ENCODE data around the gene AGPAT3. TPM values are rescaled to one million over a fixed set of nuclear protein-coding genes. Genes with fewer than 3 reads are reported as not detected.

The AGPAT3 gene
- total and polyA plus RNA-seq, 2 donors (not counting 1 experiment from before 2014, with no cell fraction given), result 29.4 to 44.9 TPM

DNA sequence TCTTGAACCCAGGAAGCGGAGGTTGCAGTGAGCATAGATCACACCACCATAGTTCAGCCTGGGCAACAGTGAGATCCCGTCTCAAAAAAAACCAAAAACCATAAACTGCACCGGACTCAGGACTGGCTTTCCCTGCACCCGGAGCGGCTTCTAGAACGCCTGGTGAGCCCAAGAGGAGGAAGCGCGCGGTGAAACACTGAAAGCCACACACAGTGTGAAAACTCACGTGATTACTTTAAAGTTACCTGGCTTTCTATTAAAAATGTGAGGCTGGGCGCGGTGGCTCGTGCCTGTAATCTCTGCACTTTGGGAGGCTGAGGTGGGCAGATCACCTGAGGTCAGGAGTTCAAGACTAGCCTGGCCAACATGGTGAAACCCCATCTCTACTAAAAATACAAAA lies 140.0 kb downstream of the AGPAT3 start:
- Histone ChIP-seq H2AFZ (ENCODE audit: low read length) (no peak overlapping the region), H3K27ac (ENCODE audit: insufficient read depth, low read length) (no peak overlapping the region)

DNA sequence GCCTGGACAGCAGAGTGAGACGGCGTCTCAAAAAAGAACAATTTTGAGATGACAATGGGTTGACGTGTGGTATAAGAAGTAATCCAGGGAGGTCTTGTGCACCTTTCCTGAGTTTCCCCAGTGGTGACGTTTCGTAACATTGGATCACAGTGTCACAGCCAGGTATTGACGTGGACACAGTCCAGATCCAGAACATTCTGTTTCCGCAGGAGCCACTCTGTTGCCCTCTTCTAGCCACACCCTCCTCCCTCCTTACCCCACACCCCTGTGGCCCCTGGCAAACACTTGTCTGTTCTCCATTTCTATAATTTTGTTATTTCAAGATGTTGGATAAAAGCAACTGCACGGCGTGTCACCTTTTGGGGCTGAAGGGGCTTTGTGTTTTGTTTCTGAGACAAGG lies 140.6 kb downstream of the AGPAT3 start:
- H3K9ac ChIP-seq (ENCODE audit: insufficient read depth, low read length), result peak overlapping the region; percentile 13
- H2AFZ ChIP-seq (ENCODE audit: low read length), result no peak overlapping the region
- no peaks in the 10 kb centered on the region for H3K36me3 ChIP-seq (ENCODE audit: control insufficient read depth, insufficient read depth, low read length)
- DNase-seq (ENCODE audit: low read depth in 2 of 2), result no peak
- peaks cover 9% of the 10 kb centered on the region for H3K4me1 ChIP-seq (ENCODE audit: control insufficient read depth, extremely low read depth, insufficient read depth, low read length)
- H3K79me2 ChIP-seq (ENCODE audit: control insufficient read depth, insufficient read depth, low read length), result no peaks in the 10 kb centered on the region
- H3K27me3 ChIP-seq (ENCODE audit: control insufficient read depth, insufficient read depth, low read length), result no peaks in the 10 kb centered on the region
- TF ChIP-seq, protein P1, sequence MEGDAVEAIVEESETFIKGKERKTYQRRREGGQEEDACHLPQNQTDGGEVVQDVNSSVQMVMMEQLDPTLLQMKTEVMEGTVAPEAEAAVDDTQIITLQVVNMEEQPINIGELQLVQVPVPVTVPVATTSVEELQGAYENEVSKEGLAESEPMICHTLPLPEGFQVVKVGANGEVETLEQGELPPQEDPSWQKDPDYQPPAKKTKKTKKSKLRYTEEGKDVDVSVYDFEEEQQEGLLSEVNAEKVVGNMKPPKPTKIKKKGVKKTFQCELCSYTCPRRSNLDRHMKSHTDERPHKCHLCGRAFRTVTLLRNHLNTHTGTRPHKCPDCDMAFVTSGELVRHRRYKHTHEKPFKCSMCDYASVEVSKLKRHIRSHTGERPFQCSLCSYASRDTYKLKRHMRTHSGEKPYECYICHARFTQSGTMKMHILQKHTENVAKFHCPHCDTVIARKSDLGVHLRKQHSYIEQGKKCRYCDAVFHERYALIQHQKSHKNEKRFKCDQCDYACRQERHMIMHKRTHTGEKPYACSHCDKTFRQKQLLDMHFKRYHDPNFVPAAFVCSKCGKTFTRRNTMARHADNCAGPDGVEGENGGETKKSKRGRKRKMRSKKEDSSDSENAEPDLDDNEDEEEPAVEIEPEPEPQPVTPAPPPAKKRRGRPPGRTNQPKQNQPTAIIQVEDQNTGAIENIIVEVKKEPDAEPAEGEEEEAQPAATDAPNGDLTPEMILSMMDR (conservative IDR thresholded peaks at IDR 0.05 in 1 of 2, IDR thresholded peaks at IDR 0.05 in 1 of 2; ENCODE audit: low read depth in 1 of 2, low read length in 2 of 2), result no peak
- TF ChIP-seq EZH2 (IDR thresholded peaks at IDR 0.05; ENCODE audit: low read length, missing control alignments), result no peak
- H4K20me1 ChIP-seq (ENCODE audit: control insufficient read depth, extremely low read depth, insufficient read depth, low read length), result no peaks in the 10 kb centered on the region
- H3K27ac ChIP-seq (ENCODE audit: insufficient read depth, low read length), result peak overlapping the region; percentile 33
- no peak overlapping the region for H3K4me3 ChIP-seq (replicated peaks in 1 of 4; ENCODE audit: control extremely low read depth in 1 of 4, insufficient read depth in 1 of 4, low read depth in 3 of 4, low read length in 4 of 4)
- no peaks in the 10 kb centered on the region for H3K9me3 ChIP-seq (ENCODE audit: control insufficient read depth, insufficient read depth, low read depth, low read length)
- H3K4me2 ChIP-seq (ENCODE audit: extremely low read depth, insufficient read depth, low read length), result no peak overlapping the region

More for the DNA sequence above, 140.0 kb downstream of the AGPAT3 start:
- Histone ChIP-seq H3K9me3 (ENCODE audit: control insufficient read depth, insufficient read depth, low read depth, low read length) (no peaks in the 10 kb centered on the region), H4K20me1 (ENCODE audit: control insufficient read depth, extremely low read depth, insufficient read depth, low read length) (no peaks in the 10 kb centered on the region), H3K4me3 (replicated peaks in 1 of 4; ENCODE audit: control extremely low read depth in 1 of 4, insufficient read depth in 1 of 4, low read depth in 3 of 4, low read length in 4 of 4) (no peak overlapping the region), H3K4me2 (ENCODE audit: extremely low read depth, insufficient read depth, low read length) (no peak overlapping the region), H3K9ac (ENCODE audit: insufficient read depth, low read length) (no peak overlapping the region), H3K4me1 (ENCODE audit: control insufficient read depth, extremely low read depth, insufficient read depth, low read length) (peaks cover 9% of the 10 kb centered on the region), H3K27me3 (ENCODE audit: control insufficient read depth, insufficient read depth, low read length) (no peaks in the 10 kb centered on the region), H3K36me3 (ENCODE audit: control insufficient read depth, insufficient read depth, low read length) (no peaks in the 10 kb centered on the region), H3K79me2 (ENCODE audit: control insufficient read depth, insufficient read depth, low read length) (no peaks in the 10 kb centered on the region)
- TF ChIP-seq, protein P1 (conservative IDR thresholded peaks at IDR 0.05 in 1 of 2, IDR thresholded peaks at IDR 0.05 in 1 of 2; ENCODE audit: low read depth in 1 of 2, low read length in 2 of 2), result no peak
- no peak for TF ChIP-seq EZH2 (IDR thresholded peaks at IDR 0.05; ENCODE audit: low read length, missing control alignments)
- no peak for DNase-seq (ENCODE audit: low read depth in 2 of 2)

DNA sequence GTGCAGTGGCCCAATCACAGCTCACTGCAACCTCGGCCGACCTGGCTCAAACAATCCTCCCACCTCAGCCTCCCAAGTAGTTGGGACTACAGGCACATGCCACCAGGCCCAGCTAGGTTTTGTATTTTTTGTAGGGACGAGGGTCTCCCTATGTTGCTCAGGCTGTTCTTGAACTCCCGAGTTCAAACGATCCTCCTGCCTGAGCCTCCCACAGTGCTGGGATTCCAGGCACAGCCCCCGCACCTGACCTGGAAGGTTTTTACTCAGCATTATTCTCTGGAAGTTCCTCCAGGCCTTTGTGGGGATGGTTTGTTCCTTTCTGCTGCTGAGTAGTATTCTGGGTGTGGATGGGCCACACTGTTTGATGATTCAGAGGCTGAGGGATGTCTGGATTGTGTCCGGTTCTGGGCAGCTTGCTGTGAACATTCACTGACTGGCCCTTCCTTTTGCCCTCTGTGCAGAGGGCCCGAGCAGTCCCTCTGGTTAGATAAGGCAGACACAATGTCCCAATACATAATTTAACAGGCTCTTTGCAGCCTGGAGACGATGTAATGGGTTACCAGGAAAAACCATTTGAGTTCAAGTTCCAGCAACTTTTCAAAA lies 141.1 kb downstream of the AGPAT3 start:
- Histone ChIP-seq H2AFZ (ENCODE audit: low read length) (peak overlapping the region; percentile 21), H4K20me1 (ENCODE audit: control insufficient read depth, extremely low read depth, insufficient read depth, low read length) (no peaks in the 10 kb centered on the region), H3K4me1 (ENCODE audit: control insufficient read depth, extremely low read depth, insufficient read depth, low read length) (peaks cover 9% of the 10 kb centered on the region), H3K9me3 (ENCODE audit: control insufficient read depth, insufficient read depth, low read depth, low read length) (no peaks in the 10 kb centered on the region), H3K9ac (ENCODE audit: insufficient read depth, low read length) (peak overlapping the region; percentile 13), H3K4me2 (ENCODE audit: extremely low read depth, insufficient read depth, low read length) (no peak overlapping the region), H3K4me3 (replicated peaks in 1 of 4; ENCODE audit: control extremely low read depth in 1 of 4, insufficient read depth in 1 of 4, low read depth in 3 of 4, low read length in 4 of 4) (no peak overlapping the region), H3K27me3 (ENCODE audit: control insufficient read depth, insufficient read depth, low read length) (no peaks in the 10 kb centered on the region), H3K27ac (ENCODE audit: insufficient read depth, low read length) (peak overlapping the region; percentile 33), H3K79me2 (ENCODE audit: control insufficient read depth, insufficient read depth, low read length) (no peaks in the 10 kb centered on the region), H3K36me3 (ENCODE audit: control insufficient read depth, insufficient read depth, low read length) (no peaks in the 10 kb centered on the region)
- peak; percentile 77 to 98 for DNase-seq (ENCODE audit: low read depth in 2 of 2)
- TF ChIP-seq, protein P1 (conservative IDR thresholded peaks at IDR 0.05 in 1 of 2, IDR thresholded peaks at IDR 0.05 in 1 of 2; ENCODE audit: low read depth in 1 of 2, low read length in 2 of 2), result no peak
- TF ChIP-seq EZH2 (IDR thresholded peaks at IDR 0.05; ENCODE audit: low read length, missing control alignments), result no peak
